Ovary (tissue), 10 donors: ENCODE data around the gene TMEM184C. TPM values are rescaled to one million over a fixed set of nuclear protein-coding genes. Genes with fewer than 3 reads are reported as not detected.
A peak's percentile ranks its signal among the peaks of the same experiment; 100 is the strongest.

Source experiments
- DNase-seq, 5 donors: peaks; one replicate each; pipeline ENCODE4 v3.0.0-alpha.2; 2019 to 2020
- H3K27ac ChIP-seq, 2 donors: fragments of 200-600 bp; one replicate each; pipeline versions ENCODE4 v1.5.1 to v1.8.0; 2019 to 2022
- H3K27me3 ChIP-seq: fragments of 200-600 bp; one replicate; pipeline ENCODE4 v1.8.0; 2022
- H3K36me3 ChIP-seq: fragments of 200-600 bp; sonication (generic); one replicate; pipeline ENCODE4 v1.5.1; 2019
- H3K4me1 ChIP-seq: one replicate; pipeline ENCODE4 v1.8.1; 2013; ENCODE audit warnings: mild to moderate bottlenecking, moderate library complexity; ENCODE audit not compliant: insufficient read depth
- H3K4me3 ChIP-seq: fragments of 200-600 bp; sonication (generic); one replicate; pipeline ENCODE4 v1.5.1; 2017
- H3K9me3 ChIP-seq, 2 donors: fragments of 200-600 bp in 1 of 2; sonication (generic) in 1 of 2; one replicate each; pipeline versions ENCODE4 v1.5.1 to v1.8.1; 2013 to 2019; ENCODE audit warnings: mild to moderate bottlenecking in 1 of 2, moderate library complexity in 1 of 2
- EP300 ChIP-seq: sonication (generic); formaldehyde crosslinking; IDR thresholded peaks from one replicate; pipeline ENCODE4 v1.6.1; 2017; ENCODE audit warnings: antibody characterized with exemption
- POLR2A ChIP-seq: fragments of 450-650 bp; IDR thresholded peaks from one replicate; pipeline ENCODE4 v1.6.1; 2017; ENCODE audit warnings: antibody characterized with exemption, mild to moderate bottlenecking, moderate library complexity
- WGBS, 3 donors: extraction: QIAGEN DNeasy Blood & Tissue Kit in 1 of 3; methylation state at CpG; one replicate each; pipeline versions ENCODE4 v1.1.5 to v1.1.7; 2013 to 2017; 5-methylcytosine and 5-hydroxymethylcytosine counted together
- intact Hi-C, 4 donors: fragments of 100-400 bp; cut with DNase I; formaldehyde crosslinking; loops; one replicate each; pipeline versions ENCODE4 v1.11.0 to v1.15.1; 2022 to 2023
- long read RNA-seq, 3 donors: library from polyadenylated mRNA in 2 of 3; unstranded in 2 of 3; transcript quantifications; one replicate each; pipeline ENCODE4 v2.0.0 and lab custom pipeline, GENCODE V29; 2021 to 2026
- polyA plus RNA-seq, 2 donors: library from polyadenylated mRNA; stranded (reverse); fragments of 200-250 nt in 1 of 2; fragments of 350-450 nt in 1 of 2; fragmentation: Illumina TruSeq in 1 of 2; extraction: RNeasy Lipid Tissue Mini Kit (QIAGEN cat#74804) in 1 of 2; gene quantifications; one replicate each; pipeline ENCODE4 v1.2.3, GENCODE V29; 2013 to 2014
- total RNA-seq, 7 donors: library from RNA; depleted of rRNA in 2 of 7; stranded (reverse); fragments of >200 nt in 2 of 7; fragmentation: NEBNext Ultra II Directional in 3 of 7; extraction: Animal tissue kit (Norgen Biotek cat#: 25700) in 3 of 7; gene quantifications; one replicate each; pipeline versions ENCODE4 v1.1.0 to v1.2.4, GENCODE V29; 2016 to 2023
- TF ChIP-seq, protein P1 (sequence below), 3 donors: fragments of 450-650 bp in 2 of 3; fragments of 200-600 bp in 1 of 3; IDR thresholded peaks; one replicate each; pipeline versions ENCODE4 v1.5.1 to v1.8.0; 2016 to 2022; ENCODE audit warnings: antibody characterized with exemption in 3 of 3, mild to moderate bottlenecking in 1 of 3
- donor health status: DM: no; HTN: no; CAD: no; lungs with moderate emphysema.
- donor health status: DM: no; HTN: no; CAD: no.
- donor health status: Bipolar disorder and iron deficiency.
- donor health status: DM: yes; HTN: yes; CAD: no.
- donor health status: DM: no; HTN: no; CAD: no.
- donor health status: DM: yes; HTN: yes; CAD: no.

TMEM184C gene
- total RNA-seq (10 to 100 TPM; 19.0 to 32.0 (median 27.6) TPM), polyA plus RNA-seq (10 to 100 TPM; 12.9 to 31.8 TPM)
- long read RNA-seq, donor 1, full-length matches to known transcripts, result 43 of 56 reads
- long read RNA-seq, donor 1, partial matches to known transcripts, result 5 of 56 reads
- long read RNA-seq, donor 1, other reads (novel, unspliced or antisense), result 8 of 56 reads
- long read RNA-seq, donor 2, full-length matches to known transcripts, result 7 of 51 reads
- long read RNA-seq, donor 2, partial matches to known transcripts, result 38 of 51 reads
- long read RNA-seq, donor 2, other reads (novel, unspliced or antisense), result 6 of 51 reads
- long read RNA-seq, donor 3, full-length matches to known transcripts, result 26 of 33 reads
- long read RNA-seq, donor 3, partial matches to known transcripts, result 0 of 33 reads
- long read RNA-seq, donor 3, other reads (novel, unspliced or antisense), result 7 of 33 reads

DNA sequence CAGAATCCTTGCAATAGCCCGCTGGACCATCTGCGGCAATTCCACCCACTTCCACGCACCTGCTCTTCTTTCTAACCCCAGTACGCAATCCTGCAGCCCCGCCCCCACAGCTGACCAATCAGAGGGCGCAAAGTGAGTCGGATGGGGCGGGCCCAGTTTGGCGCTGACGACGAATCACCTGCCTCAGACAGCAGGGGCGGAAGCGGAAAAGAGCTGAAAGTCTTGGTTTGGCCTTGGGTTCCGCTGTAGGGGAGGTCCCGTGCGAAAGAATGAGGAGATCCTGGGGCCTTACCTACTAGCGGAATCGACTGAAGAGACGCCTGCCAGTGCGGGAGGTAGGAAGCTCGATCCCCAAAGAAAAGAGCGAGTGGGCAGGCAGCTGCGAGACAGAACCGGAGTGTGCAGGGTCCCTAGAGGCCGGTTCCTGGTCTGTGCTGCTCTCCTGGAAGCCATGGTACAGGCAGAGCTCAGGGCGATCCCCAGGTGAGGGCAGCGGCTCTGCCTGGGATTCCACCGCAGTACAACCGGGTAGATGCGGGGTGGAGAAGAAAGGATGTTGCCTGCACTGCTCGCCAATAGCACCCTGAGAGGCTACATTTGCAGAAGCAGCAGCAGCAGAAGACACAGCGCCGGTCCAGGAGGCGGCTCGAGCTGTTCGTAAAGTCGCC, at the start of gene TMEM184C:
TSS of gene TMEM184C (plus strand) at position 225 of the 668 bp plus-strand sequence. CDS start 560 bp downstream, outside the sequence.
- Histone ChIP-seq H3K27ac (peak within 1 kb of the TSS; percentile 1 to 61), H3K4me3 (peak within 1 kb of the TSS; percentile 80), H3K36me3 (no peaks in the 10 kb centered on the region), H3K27me3 (no peaks in the 10 kb centered on the region), H3K4me1 (peaks cover 14% of the 10 kb centered on the region), H3K9me3 (no peaks in the 10 kb centered on the region)
- intact Hi-C loops, result no loop called here
- TF ChIP-seq POLR2A, result peak; percentile 71
- TF ChIP-seq, protein P1, sequence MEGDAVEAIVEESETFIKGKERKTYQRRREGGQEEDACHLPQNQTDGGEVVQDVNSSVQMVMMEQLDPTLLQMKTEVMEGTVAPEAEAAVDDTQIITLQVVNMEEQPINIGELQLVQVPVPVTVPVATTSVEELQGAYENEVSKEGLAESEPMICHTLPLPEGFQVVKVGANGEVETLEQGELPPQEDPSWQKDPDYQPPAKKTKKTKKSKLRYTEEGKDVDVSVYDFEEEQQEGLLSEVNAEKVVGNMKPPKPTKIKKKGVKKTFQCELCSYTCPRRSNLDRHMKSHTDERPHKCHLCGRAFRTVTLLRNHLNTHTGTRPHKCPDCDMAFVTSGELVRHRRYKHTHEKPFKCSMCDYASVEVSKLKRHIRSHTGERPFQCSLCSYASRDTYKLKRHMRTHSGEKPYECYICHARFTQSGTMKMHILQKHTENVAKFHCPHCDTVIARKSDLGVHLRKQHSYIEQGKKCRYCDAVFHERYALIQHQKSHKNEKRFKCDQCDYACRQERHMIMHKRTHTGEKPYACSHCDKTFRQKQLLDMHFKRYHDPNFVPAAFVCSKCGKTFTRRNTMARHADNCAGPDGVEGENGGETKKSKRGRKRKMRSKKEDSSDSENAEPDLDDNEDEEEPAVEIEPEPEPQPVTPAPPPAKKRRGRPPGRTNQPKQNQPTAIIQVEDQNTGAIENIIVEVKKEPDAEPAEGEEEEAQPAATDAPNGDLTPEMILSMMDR (IDR thresholded peaks at IDR 0.05), result peak in 1 of 3 donors; percentile 24
- TF ChIP-seq EP300, result no peak
- DNase-seq, result peak; percentile 98 to 99 (median 99)
- 0% methylated on average over 37 of the region's 37 CpGs for WGBS, 3 donors

DNA sequence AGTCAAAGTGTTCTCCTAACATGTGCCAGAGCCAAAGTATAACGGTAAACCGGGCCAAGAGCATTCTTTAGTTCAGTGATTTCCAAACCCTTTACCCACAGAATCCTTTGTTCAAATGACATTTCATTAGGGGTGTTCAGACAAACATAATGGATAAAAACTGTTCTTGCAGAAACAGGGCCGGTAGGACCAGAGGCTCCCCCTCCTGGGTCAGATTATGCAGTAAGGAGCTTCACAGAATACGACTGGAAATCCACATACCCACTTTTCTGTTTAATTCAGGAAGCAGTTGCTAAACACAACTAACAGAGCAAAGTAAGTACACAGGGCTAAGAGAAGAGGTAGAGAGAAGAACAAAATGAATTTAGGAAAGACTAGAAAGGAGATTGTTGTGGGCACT, 46.6 kb upstream of the TMEM184C start:
- 15 to 30% (median 22%) methylated on average over 4 of the region's 4 CpGs for WGBS, 3 donors
- no peaks in the 10 kb centered on the region for H3K27me3 ChIP-seq
- H3K36me3 ChIP-seq, result no peaks in the 10 kb centered on the region
- no peaks in the 10 kb centered on the region for H3K9me3 ChIP-seq
- peaks cover 1% of the 10 kb centered on the region for H3K4me1 ChIP-seq
- DNase-seq, result no peak
- H3K4me3 ChIP-seq, result no peak overlapping the region
- intact Hi-C loops, result no loop called here
- no peak for TF ChIP-seq EP300
- TF ChIP-seq POLR2A, result no peak
- TF ChIP-seq, protein P1 (IDR thresholded peaks at IDR 0.05), result no peak
- H3K27ac ChIP-seq, result no peak overlapping the region

DNA sequence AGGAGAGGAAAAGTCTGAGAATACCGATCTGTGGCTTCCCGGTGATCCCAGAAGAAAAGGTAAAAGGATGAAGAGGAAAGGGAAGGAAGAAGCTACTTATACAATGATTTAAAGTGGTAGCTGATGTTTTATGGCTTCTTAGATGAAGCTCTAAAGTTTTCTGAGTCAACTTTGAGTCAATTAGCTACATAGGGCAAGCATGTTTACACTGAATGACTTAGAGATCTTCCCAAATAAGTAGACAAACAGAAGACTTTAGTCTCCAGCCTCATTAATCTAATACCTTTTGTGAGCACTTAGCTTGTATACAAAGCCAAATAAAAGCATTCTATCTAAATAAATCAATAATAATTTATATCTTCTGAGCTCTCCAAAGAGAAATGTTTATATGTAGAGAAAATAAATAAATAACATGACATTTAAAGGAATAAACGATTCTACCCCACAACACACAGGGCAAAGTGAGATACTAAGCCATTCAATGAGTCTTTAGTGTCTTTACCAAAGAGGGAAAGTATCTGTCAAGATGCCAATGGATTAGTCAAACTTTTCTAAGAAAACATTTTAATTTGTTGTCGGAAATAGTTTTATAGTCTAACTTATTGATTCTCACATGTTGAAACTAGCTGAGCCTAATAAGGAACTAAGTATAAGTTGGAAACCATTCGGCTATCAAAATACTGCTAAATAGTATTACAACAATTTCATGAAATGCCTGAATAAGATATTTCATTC, 46.0 kb upstream of the TMEM184C start:
- 72 to 82% (median 75%) methylated on average over 5 of the region's 5 CpGs for WGBS, 3 donors
- Histone ChIP-seq H3K36me3 (no peaks in the 10 kb centered on the region), H3K9me3 (no peaks in the 10 kb centered on the region), H3K4me3 (no peak overlapping the region), H3K4me1 (peaks cover 1% of the 10 kb centered on the region), H3K27ac (no peak overlapping the region), H3K27me3 (no peaks in the 10 kb centered on the region)
- intact Hi-C loops, result no loop called here
- DNase-seq, result no peak
- TF ChIP-seq, protein P1 (IDR thresholded peaks at IDR 0.05), result no peak
- TF ChIP-seq POLR2A (no peak), EP300 (no peak)

DNA sequence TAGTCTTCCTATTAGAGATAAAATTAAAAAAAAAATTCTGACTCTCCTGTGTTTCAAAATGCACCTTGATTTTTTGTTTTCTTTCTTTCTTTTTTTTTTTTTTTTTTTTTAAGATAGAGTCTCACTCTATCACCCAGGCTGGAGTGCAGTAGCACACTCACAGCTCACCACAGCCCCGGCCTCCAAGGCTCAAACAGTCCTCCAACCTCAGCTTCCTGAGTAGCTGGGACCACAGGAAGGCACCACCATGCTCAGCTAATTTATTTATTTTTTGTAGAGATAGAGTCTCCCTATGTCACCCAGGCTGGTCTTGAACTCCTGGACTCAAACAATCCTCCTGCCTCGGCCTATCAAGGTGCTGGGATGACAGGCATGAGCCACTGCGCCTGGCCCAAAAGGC, 41.1 kb upstream of the TMEM184C start:
- no peaks in the 10 kb centered on the region for H3K9me3 ChIP-seq
- no peak overlapping the region for H3K27ac ChIP-seq
- TF ChIP-seq EP300 (no peak), POLR2A (no peak)
- TF ChIP-seq, protein P1 (IDR thresholded peaks at IDR 0.05), result no peak
- peaks cover 2% of the 10 kb centered on the region for H3K4me1 ChIP-seq
- H3K36me3 ChIP-seq, result no peaks in the 10 kb centered on the region
- H3K27me3 ChIP-seq, result no peaks in the 10 kb centered on the region
- intact Hi-C loops, result no loop called here
- H3K4me3 ChIP-seq, result no peak overlapping the region
- WGBS, 3 donors, result 94 to 96% (median 96%) methylated on average over 3 of the region's 3 CpGs
- DNase-seq, result no peak
